Activated T-cell treated with anti-CD3 and anti-CD28 coated beads for 24 hours (primary cell): ENCODE measurements around the gene FOXN3.

Source experiments
- DNase-seq: peaks from one replicate; pipeline ENCODE4 v3.0.0-alpha.2; 2020; ENCODE audit warnings: low read depth

The FOXN3 gene

DNA sequence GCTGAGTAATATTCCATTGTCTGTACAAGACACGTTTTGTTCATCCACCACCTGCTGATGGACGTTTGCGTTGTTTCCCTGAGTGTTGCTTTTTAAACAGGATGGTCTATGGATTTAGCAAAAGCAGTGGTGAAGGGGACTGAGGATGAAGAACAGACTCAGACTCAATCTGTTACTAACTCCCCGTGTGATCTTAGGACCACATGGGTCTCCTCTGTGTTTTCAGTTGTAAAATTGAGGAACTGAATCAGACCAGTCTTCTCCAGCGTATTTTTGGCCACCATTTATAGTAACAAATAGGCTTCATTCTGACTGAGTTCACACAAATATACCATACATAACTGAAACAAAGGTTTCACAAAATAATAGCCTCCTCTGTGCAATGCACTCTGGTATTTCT lies 85.6 kb downstream of the FOXN3 start:
- no peak for DNase-seq

DNA sequence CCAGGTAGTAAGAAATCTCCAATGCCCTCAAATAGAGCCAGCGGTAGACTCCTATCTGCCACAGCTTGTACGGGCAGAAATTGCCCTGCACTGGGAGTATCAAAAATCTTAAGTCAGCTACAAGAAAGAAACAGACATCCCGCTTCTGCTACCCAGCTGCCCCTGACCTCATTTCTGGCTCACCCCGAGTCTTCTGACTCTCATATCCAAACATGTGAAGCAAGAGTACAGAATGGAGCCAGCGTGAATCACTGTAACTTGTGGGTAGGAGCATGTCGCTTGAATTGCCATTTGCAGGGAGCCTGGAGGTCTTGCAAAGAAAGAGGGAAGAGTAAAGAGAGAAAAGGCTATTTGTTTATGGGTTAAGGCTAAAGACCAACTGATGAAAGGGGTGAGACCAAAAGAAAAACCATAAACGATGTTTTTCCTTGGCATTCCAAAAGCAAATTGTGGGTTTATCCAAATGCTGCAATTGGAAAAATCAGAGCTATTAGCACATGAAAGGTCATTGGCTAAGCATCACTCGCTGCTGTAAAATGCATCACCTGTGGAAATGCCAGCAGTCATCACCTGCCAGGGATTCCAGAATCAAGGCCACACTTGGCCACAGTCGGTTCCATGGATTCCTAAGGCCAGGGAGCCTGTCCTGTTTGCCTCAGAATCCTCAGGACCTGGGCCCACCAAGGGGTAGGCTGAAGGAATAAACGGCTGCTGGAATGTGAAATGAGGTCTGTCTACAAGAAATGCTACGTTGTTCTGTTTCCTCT lies 86.6 kb downstream of the FOXN3 start:
- DNase-seq = no peak

GRCh38 chr14:89327771-89328212 lies 89.2 kb downstream of the FOXN3 start:
- DNase-seq = no peak

- DNase-seq = no peak
These were observed 91.1 kb downstream of the FOXN3 start for GRCh38 chr14:89325959-89326358.

- no peak for DNase-seq
These were observed 91.6 kb downstream of the FOXN3 start for GRCh38 chr14:89325299-89325883.

DNA sequence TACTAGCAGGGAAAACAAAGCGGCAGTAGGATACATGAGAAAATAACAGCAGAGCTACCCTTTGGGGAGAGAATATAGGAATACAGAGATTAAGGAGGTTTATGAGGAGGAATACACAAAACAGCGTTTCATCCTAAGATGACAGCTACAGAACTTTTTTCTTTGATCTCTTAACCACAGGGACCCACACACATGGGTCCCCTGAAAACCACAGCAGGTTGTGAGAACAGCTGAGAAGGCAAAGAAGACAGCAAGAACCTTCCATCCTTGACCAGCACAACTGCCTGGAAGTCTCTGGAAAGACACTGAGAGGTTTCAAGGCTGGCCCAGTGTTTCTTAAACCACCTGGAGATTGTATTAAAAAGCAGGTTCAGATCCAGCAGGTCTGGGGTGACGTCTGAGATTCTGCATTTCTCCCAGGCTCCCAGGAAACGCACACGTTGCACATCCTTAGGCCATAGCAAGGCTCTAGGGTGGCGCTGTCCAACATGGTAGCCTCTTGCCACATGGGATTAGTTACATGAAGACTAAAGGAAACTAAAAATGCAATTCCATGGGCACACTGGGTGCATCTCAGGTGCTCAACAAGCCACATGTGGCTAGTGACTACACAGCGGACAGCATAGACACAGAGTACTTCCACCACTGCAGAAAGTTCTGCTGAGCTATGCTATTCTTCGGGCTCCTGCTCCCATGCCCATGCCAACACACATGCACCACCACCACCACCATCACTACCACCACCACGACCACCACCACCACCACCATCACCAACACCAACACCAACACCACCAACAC lies 92.3 kb downstream of the FOXN3 start:
- DNase-seq = no peak

GRCh38 chr14:89320381-89321000 lies 96.5 kb downstream of the FOXN3 start:
- no peak for DNase-seq

DNA sequence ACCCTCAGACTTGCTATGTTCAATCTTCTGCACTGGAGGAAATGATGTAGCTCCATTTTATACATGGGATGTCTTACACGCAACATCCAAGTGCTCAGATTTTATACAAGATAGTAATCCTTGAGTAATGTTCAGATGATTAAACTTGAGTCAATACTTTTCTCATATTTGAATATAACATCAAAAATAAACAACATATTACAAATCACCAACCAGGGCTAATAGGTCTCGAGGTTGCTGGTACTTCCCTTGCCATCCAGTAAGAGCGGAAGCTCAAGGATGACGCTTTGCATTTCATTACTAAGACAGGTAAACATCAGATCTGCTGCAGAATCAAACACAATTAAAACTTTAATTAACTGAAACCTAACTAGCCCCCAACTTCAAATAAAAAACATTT lies 97.3 kb downstream of the FOXN3 start:
- no peak for DNase-seq

- no peak for DNase-seq
These were observed 99.9 kb downstream of the FOXN3 start for GRCh38 chr14:89317051-89317691.

DNA sequence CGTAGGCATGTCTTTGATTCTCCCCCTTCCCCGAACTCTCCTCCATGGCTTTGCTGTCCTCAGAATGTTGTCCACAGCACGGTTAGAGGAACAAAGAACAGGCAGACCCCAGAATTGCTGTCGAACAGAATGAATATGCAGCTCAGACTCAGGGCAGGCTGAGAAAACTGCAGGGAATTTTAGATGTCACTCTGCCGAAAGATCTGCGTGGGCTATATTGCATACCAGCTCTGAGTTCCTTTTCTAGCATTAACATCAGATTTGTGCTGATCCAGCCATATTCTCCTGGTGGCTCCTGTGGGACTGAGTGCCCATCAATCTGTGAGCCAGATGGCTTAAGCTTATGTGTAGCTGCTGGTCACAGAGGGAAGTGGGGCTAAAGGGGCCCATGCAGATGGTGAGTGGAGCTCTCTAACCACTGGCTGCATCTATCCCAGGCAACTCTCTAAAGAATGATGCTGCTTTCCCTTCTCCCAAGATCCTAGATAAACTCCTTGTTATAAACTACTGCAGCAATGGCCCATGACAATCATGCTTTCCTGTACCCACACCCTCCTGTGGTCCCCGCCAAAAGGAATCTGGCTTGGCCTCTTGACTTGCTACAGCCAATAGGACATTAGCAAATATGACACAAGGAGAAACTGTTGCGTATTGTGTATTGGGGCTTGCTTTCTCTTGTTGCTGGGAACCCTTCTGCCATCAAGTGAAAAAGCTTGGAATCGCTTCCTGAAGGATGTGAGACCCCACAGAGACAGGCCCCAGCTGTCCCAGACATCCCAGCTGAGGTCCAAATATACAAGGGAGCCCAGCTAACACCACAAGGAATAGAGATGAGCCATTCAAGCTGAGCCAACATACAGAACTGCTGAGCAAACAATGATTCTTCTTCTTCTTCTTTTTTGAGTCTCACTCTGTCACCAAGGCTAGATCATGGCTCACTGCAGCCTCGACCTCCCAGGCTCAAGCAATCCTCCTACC lies 101.3 kb downstream of the FOXN3 start:
- no peak for DNase-seq

DNA sequence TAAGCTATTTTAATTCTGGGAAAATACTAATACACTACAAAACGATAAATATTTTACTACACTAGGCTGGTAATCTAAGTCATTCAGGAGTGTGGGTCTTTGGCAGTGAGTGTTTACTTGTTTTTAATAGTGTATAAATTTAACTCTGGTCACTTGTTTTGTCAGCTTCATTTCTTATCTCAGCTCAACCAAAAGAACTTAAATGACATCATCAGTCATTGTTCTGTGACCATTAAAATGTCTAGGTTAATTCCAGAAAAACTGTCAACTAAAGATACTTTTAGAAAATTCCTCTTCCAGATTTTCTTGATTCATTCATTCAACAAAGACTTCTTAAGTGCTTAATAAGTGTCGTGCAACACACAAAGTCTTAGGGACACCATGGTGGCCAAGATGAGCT lies 102.8 kb downstream of the FOXN3 start:
- no peak for DNase-seq

GRCh38 chr14:89312932-89313331 lies 104.1 kb downstream of the FOXN3 start:
- DNase-seq = no peak

- no peak for DNase-seq
These were observed 106.8 kb downstream of the FOXN3 start for GRCh38 chr14:89310211-89310610.

DNA sequence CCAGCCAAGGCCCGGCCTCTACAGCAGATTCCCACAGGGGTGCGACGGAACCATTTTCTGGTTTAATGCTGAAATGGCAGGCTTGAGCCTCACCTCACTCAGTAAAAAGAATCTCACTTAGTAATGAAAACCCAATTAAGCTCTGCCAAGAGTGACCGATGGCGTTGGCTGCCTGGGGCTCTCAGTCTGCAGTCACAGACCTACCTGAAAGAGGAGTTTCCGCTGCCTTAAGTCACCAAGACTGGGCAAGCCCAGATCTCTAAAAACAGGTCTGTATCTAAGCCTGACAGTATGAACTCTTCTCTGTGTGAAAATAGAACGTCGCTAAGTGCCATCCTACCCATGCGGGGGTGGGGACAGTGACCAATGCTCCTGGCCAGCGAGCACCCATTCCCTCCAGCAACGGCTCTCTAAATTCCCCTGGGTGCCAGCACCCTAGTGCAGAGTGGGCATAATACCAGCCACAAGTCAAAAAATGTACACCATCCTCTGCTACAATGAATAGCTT lies 107.3 kb downstream of the FOXN3 start:
- DNase-seq = no peak

DNA sequence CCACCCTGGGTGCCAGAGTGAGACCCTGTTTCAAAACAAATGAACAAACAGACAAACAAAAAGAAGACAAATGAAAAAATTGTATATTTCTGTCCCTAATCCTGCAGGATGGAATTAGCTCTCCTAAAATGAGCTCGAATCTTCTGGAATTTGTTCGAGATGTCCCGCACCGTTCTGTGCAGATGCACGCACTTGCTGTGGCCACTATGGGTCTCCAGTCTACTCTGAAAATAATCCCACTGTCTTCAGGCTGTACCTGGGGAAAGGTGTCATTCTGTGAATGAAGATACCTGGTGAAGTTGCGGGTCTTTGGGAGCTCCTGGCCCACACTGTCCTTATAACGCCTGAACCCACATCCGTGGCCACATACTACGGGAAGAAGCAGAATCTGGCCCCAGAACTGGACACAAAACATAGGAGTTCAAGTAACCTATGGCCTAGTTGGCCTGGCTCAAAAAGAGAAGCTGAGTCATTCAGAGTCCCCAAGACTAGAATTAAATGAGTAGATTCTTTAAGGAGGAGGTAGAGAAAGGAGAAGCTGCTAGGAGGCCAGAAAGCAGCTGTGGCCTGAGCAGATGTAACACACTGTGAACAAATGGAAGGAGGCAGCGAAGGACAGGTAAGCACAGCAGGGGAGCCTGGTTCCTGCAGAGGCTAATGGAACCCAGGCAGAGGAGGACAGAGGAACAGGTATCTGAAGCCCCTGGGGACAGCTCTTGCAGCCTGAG lies 108.6 kb downstream of the FOXN3 start:
- DNase-seq = no peak

DNA sequence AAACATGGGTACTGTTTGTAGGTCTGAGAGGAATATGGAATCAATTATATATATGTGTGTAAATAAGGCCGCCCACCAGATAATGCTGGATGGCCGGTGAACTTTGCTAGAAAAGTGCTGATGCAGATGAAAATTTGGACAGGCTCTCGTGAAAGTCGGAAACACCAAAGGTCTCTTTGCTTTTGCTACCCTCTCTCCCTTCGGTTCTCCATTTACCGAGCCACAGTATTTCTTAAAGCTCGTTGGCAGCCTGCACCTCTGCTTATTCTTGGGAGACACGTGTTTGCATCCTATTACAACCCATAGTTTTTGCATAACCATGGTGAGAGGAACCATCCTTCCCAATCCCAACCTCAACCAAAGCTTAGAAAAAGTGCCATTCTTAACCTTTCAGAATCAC lies 109.6 kb downstream of the FOXN3 start:
- no peak for DNase-seq

DNA sequence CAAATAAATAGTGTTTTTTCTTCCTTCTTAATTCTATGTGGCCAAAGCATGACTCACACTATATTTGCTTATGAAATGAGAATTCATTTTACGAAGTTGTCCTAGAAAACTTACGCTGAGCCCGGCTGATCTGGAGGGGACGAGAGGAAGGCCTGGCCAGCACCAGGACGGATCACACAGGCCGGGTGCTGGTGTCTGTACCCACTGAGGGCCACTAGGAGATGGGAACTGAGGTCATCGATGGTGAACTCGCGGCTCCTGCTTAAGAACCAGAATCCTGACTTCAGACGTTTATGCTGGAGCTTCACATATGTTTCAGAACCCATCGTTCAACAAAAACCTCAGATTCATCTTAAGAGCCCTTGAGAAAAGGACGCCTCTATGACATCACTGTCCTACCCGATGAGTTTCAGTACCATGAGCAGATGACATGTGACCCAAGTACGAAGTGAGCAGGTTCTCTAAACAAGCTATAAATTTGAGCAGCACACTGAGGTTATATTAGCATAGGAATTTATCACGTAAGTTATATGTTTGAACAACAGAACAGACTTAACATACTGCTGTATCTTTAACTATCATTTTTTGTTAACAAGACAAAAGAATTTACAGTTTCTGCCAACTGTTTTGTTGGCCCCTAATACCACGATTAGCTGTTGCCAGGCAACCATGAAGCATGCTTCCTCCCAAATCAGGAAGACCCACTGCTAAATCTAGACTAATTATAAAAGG lies 111.9 kb downstream of the FOXN3 start:
- no peak for DNase-seq

DNA sequence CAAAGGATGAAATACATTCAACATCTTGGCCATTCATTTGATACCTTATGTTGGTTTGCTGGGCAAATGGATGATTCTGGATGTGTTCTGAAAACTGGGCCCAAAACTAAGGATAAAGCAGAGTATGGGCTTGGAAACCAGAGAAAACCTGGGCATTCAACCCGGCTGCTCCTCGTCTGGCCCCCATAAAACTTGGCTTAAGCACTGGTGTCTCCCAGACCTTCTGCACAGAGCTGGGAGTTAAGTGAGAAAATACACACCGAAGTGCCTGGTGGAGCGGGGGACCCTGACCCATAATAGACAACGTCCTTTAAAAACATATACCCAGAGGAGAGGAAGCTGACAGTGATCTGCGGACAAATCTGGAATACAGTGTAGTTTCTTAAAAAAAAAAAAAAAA lies 112.5 kb downstream of the FOXN3 start:
- DNase-seq = no peak
